ENCODE data around the gene OR56A4. TPM values are rescaled to one million over a fixed set of nuclear protein-coding genes. Genes with fewer than 3 reads are reported as not detected.

The OR56A4 gene
- total RNA-seq = not detected in 2 replicates

DNA sequence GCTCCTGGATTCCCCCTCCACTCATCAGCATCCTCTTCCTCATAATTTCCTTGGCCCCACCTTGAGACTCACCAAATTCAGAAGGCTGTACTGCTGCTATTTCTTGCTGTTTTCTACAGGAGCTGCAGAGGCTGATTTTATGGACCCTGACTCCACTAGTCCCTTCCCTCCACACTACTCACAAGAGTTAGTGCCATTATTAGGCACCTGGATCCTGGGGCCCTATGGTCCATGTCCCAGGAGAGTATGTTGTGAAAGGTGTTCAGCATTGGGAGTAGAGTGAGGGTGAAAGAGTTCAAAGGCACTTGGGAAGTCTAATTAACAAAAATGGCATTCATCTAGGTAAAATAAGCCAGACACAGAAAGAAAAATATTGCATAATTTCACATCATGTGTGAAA lies at the start of gene OR56A4:
Gene OR56A4 (minus strand): TSS at position 101 of the 400 bp plus-strand sequence. CDS start 3,954 bp downstream, outside the sequence.

DNA sequence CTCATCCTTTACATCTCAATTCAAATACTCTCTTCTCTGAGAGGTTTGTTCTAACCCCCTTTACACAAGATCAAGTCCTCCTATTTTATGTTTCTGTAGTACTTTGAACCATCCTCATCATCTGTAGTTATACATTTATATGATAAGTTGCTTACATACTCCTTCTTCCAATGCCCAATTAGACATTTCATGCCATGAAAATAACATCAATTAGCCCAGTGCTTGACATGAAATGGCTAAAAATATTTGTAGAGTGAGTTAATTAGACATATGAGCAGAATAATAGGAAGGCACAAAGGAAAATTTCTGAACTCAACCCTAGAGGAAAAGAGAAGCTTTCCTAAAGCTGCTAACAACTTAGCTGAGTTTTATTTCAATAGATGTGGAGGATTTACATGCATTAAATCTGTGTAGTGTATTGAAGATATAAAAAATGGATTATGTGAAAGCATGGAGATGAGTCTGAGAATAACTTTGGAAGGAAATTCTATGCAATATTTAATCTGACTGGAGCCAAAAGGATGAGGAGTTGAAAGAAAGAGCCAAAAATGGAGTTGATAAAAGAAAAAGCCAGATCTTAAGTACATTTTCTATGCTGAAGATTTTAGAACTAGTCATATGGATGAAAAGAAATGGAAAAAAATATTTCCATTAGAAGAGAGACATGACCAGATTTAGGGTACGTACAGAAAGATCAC lies 24.1 kb upstream of the OR56A4 start, which contains the start of gene OR56A1:
Gene OR56A1 (minus strand): TSS at position 51 of the 698 bp plus-strand sequence. CDS start 3,066 bp downstream, outside the sequence.

DNA sequence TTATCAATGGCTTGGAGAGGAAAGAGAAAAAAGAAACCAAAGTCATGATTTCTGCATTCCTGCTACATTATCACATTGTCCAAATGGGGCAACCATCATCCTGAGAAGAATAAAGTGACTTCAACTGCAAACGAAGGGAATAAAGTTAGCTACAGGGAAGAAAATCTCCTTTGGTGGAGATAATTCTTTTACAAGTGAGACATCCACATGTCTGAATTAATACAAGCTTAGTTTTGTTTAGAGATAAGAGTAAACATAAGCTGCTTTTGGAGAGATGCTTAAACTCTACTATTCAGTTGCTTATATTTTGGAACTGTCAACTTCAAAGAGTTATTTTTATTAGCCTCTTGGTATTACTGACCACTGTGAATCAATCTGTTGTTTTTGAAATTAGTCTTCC lies 19.9 kb downstream of the OR56A4 start, which contains the start of gene OR52L1:
Gene OR52L1 (minus strand): TSS at position 101 of the 400 bp plus-strand sequence. CDS start 55 bp downstream, at position 46.

GRCh38 chr11:5968394-5968793 lies 38.4 kb downstream of the OR56A4 start, which contains the start of gene OR56A5:
Gene OR56A5 (minus strand): TSS chr11:5968494. CDS start chr11:5968494, 0 bp downstream.

Other genes with a start within 250 kb of the OR56A4 start
- not detected in 2 replicates for gene OR52N5, start 223.6 kb downstream of the OR56A4 start, total RNA-seq
- not detected in 2 replicates for gene OR52N1, start 215.7 kb downstream of the OR56A4 start, total RNA-seq
- not detected in 2 replicates for gene OR52N2, start 198.0 kb downstream of the OR56A4 start, total RNA-seq
- not detected in 2 replicates for gene OR52E6, start 165.0 kb downstream of the OR56A4 start, total RNA-seq
- not detected in 2 replicates for gene OR52E8, start 149.3 kb downstream of the OR56A4 start, total RNA-seq
- gene OR52E4, start 126.3 kb downstream of the OR56A4 start, total RNA-seq = not detected in 2 replicates
- gene OR52E5, start 113.7 kb downstream of the OR56A4 start, total RNA-seq = not detected in 2 replicates
- not detected in 2 replicates for gene OR56A3, start 64.7 kb downstream of the OR56A4 start, total RNA-seq
- not detected in 2 replicates for gene OR56A5, start 38.5 kb downstream of the OR56A4 start, total RNA-seq
- gene OR52L1, start 20.0 kb downstream of the OR56A4 start, total RNA-seq = not detected in 2 replicates
- not detected in 2 replicates for gene OR56A1, start 23.8 kb upstream of the OR56A4 start, total RNA-seq
- not detected in 2 replicates for gene OR56B4, start 100.7 kb upstream of the OR56A4 start, total RNA-seq
- gene OR52B2, start 163.4 kb upstream of the OR56A4 start, total RNA-seq = not detected in 2 replicates
- not detected in 2 replicates for gene OR52W1, start 192.3 kb upstream of the OR56A4 start, total RNA-seq
- gene C11orf42, start 198.6 kb upstream of the OR56A4 start, total RNA-seq = not detected in 2 replicates
- gene FHIP1B, start 227.7 kb upstream of the OR56A4 start, total RNA-seq = 21.1 and 25.6 TPM in 2 replicates
- gene CNGA4, start 232.1 kb upstream of the OR56A4 start, total RNA-seq = 0.16 TPM in 1 of 2 replicates, not detected in the other